GM12892 (cell line): ENCODE results near the gene TNS1.

Source experiments
- DNase-seq: peaks from one replicate; pipeline ENCODE4 v3.0.0; 2011; ENCODE audit not compliant: insufficient read length
- FAIRE-seq: peaks from 2 replicates; lab custom pipeline; 2011; peaks lifted over from hg19 to GRCh38; lab: Jason Lieb, UNC
- POLR2A ChIP-seq: IDR thresholded peaks from 2 replicates; pipeline ENCODE4 v1.6.1; 2011; ENCODE audit warnings: low read depth, low read length, control low read depth
- POLR2AphosphoS5 ChIP-seq: IDR thresholded peaks from 2 replicates; pipeline ENCODE4 v1.6.1; 2011; ENCODE audit warnings: low read depth, low read length, control low read depth
- TAF1 ChIP-seq: IDR thresholded peaks from 2 replicates; pipeline ENCODE4 v1.6.1; 2011; ENCODE audit warnings: low read depth, mild to moderate bottlenecking, control low read depth, low read length, borderline replicate concordance

Gene TNS1

DNA sequence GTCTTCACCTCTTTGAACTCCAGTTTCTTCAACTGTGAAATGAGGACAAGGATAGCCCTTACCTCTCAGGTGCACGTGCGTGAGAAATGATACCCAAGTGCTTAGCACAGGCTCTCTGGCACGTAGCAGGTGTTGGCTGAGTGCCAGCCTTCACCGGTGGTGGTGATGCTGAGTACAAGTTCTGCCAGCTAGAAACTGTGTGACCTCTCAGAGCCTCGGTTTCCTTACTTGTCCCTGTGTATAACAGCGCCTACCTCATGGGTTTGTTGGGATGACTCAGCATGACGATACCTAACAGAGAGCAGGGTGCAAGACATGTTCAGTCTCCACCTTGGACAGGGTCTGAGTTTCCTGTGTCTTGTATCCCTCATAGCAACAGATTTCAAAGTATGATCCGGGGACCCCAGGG lies 205.1 kb downstream of the TNS1 start:
- FAIRE-seq (no peak), DNase-seq (no peak)
- TF ChIP-seq TAF1 = no peak
- no peak for TF ChIP-seq POLR2A
- TF ChIP-seq POLR2AphosphoS5 = no peak

GRCh38 chr2:217797165-217797564 lies 205.6 kb downstream of the TNS1 start:
- no peak for FAIRE-seq
- no peak for DNase-seq
- TF ChIP-seq POLR2AphosphoS5 (no peak), POLR2A (no peak), TAF1 (no peak)

- DNase-seq (no peak), FAIRE-seq (no peak)
Observed at GRCh38 chr2:217795706-217796465, 206.9 kb downstream of the TNS1 start.

DNA sequence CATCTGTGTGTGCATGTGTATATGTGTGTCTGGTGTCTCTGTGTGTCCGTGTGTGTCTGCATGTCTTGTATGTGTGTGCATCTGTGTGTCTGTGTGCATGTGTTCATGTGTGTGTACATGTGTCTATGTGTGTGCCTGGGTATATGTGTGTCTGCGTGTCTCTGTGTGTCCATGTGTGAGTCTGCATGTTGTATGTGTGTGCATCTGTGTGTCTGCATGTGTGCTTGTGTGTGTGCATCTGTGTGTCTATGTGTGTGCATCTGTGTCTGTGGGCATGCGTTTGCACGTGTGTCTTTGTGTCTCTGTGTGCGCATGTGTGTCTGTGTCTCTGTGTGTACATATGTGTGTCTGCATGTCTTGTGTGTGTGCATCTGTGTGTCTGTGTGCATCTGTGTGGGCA lies 207.7 kb downstream of the TNS1 start:
- no peak for TF ChIP-seq POLR2A
- TF ChIP-seq POLR2AphosphoS5 = no peak
- TF ChIP-seq TAF1 = no peak
- no peak for DNase-seq
- no peak for FAIRE-seq

More at GRCh38 chr2:217795706-217796465, 206.9 kb downstream of the TNS1 start:
- no peak for TF ChIP-seq TAF1

- TF ChIP-seq POLR2A (no peak), TAF1 (no peak), POLR2AphosphoS5 (no peak)
- DNase-seq = no peak
- FAIRE-seq = no peak
Observed at GRCh38 chr2:217794133-217794986, 208.4 kb downstream of the TNS1 start.

- FAIRE-seq (no peak), DNase-seq (no peak)
- no peak for TF ChIP-seq POLR2A
- no peak for TF ChIP-seq TAF1
- no peak for TF ChIP-seq POLR2AphosphoS5
Observed at GRCh38 chr2:217793566-217794132, 209.1 kb downstream of the TNS1 start.

DNA sequence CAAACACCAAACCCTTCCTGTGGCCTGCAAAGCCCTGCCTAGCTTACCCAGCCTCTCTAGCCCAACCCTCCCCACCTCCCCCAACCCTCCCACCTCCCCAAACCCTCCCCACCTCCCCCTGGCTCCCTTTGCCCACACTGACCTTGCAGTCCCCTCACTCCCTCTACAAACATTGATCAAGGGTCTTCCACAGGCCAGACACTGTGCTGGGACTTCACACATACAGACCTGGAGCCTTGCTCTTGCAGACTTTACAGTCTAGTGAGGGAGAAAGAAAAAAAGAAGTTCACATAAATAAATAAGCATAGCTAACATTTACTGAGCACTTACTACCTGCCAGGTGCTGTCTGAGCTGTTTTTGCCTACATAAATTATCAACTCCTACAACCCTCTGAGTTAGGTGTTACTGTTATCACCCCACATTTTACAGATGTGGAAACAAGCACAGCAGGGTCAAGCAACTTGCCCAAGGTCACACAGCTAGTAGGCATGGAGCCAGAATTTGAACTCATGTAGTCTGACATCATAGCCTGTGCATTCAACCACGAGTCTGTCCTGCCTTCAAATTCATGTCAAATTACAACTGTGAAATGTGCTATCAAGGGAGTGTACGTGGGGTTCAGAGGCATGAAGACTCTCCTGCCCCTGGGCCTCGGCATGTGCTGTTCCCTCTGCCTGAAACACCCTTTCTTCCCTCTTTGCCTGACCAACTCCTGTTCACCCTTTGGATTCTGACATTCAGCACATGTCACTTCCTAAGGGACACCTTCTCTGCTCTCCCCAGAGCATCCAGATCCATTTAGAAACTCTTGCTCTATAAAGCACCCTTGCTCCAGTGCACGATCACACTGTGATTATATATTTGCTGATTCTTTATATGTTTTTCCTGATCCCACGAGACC lies 209.9 kb downstream of the TNS1 start:
- FAIRE-seq = no peak
- TF ChIP-seq POLR2AphosphoS5 = no peak
- no peak for TF ChIP-seq POLR2A
- TF ChIP-seq TAF1 = no peak
- no peak for DNase-seq

GRCh38 chr2:217791551-217791950 lies 211.2 kb downstream of the TNS1 start:
- no peak for DNase-seq
- FAIRE-seq = no peak
- TF ChIP-seq POLR2AphosphoS5 = no peak
- no peak for TF ChIP-seq POLR2A

DNA sequence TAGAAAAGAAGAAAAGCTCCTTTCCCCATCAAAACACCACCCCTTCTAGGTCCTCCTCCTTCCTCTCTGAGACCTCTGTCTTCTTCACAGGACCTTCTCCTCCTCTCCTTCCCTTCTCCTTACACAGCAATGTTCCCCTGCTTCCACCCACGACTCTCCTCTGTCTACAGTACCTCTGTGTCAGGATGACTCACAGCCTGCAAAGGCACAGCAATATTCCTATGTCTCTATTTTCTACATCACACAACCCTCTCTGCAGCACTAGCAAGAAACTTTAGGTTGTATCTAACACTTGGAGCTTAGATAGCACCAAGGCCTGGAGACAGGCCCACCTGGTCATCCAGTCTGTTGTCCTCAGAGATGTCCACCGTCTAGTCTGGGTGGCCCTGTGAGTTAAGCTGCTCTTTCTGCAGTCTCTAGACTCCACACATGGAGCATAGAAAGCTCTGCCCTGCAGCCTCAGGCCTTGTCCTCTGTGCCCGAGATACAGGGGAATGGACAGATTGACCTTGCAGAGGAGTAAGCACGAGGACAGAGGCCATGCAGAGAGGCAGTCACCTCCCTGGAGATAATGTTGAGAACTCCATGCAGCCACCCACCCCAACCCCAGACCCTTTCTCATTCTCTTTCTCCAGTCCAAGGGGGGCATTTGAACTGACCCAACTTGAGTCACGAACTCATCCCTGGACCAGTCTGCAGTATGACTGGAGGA lies 212.0 kb downstream of the TNS1 start:
- TF ChIP-seq POLR2A (no peak), TAF1 (no peak), POLR2AphosphoS5 (no peak)
- DNase-seq (no peak), FAIRE-seq (no peak)

- TF ChIP-seq TAF1 (no peak), POLR2A (no peak), POLR2AphosphoS5 (no peak)
- no peak for DNase-seq
- peak; percentile 48 for FAIRE-seq
Observed at GRCh38 chr2:217790195-217790594, 212.6 kb downstream of the TNS1 start.

DNA sequence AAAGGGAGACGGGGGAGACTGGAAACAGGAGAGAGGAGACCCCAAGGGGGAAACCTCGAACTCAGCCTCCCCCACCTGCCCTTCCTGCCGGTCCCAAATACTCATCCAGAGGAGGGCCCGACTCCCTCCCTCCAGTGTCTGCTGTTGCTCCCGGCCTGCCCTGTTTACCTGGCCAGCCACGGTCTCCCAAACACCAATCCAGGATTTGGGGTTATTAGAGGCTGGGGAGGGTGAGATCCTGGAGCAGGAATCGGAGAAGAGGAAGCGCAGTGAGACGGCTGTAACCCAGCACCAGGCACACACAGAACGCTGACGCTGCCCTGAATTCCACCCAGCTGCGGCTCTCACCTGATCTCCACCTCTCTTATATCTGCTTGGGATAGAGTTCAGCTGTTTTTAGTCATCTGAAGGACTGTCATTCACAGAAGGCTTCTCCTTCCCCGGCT lies 213.0 kb downstream of the TNS1 start:
- DNase-seq (no peak), FAIRE-seq (peak; percentile 33)
- TF ChIP-seq POLR2A = no peak
- no peak for TF ChIP-seq POLR2AphosphoS5
- no peak for TF ChIP-seq TAF1
